ENCODE results near the gene DENND4C. TPM values are rescaled to one million over a fixed set of nuclear protein-coding genes. Genes with fewer than 3 reads are reported as not detected.

Gene DENND4C
- total RNA-seq (2022; extraction: Qiagen RNA extraction; ENCODE audit: low read depth), result 12.6 to 19.1 TPM (median 17.7 TPM) in 5 replicates

GRCh38 chr9:19230355-19231125, at the start of gene DENND4C:
TSS of gene DENND4C (plus strand) at chr9:19230693. CDS start at chr9:19276175, 45,482 bp downstream.

GRCh38 chr9:19408693-19409400, 178.4 kb downstream of the DENND4C start, which contains the start of gene ACER2:
TSS of gene ACER2 (plus strand) at chr9:19409009. CDS start at chr9:19409085, 76 bp downstream.

Other genes starting within 250 kb of the DENND4C start
- not detected in 5 replicates for gene SAXO1, start 197.5 kb upstream of the DENND4C start, total RNA-seq (2022; extraction: Qiagen RNA extraction; ENCODE audit: low read depth)
- 103 to 138 TPM (median 128 TPM) in 5 replicates for gene RRAGA, start 181.3 kb upstream of the DENND4C start, total RNA-seq (2022; extraction: Qiagen RNA extraction; ENCODE audit: low read depth)
- gene HAUS6, start 127.8 kb upstream of the DENND4C start, total RNA-seq (2022; extraction: Qiagen RNA extraction; ENCODE audit: low read depth), result 19.9 to 38.1 TPM (median 23.1 TPM) in 5 replicates
- gene PLIN2, start 103.2 kb upstream of the DENND4C start, total RNA-seq (2022; extraction: Qiagen RNA extraction; ENCODE audit: low read depth), result 45.4 to 57.8 TPM (median 49.1 TPM) in 5 replicates
- gene RPS6, start 149.5 kb downstream of the DENND4C start, total RNA-seq (2022; extraction: Qiagen RNA extraction; ENCODE audit: low read depth), result 2,583 to 2,743 TPM (median 2,703 TPM) in 5 replicates
- 1.5 to 3.1 TPM (median 2.6 TPM) in 5 replicates for gene ACER2, start 178.3 kb downstream of the DENND4C start, total RNA-seq (2022; extraction: Qiagen RNA extraction; ENCODE audit: low read depth)

Data from A549 treated with ZK216348 at 1 μM for 4 hours (cell line).